ENCODE results near the gene PAFAH2.

DNA sequence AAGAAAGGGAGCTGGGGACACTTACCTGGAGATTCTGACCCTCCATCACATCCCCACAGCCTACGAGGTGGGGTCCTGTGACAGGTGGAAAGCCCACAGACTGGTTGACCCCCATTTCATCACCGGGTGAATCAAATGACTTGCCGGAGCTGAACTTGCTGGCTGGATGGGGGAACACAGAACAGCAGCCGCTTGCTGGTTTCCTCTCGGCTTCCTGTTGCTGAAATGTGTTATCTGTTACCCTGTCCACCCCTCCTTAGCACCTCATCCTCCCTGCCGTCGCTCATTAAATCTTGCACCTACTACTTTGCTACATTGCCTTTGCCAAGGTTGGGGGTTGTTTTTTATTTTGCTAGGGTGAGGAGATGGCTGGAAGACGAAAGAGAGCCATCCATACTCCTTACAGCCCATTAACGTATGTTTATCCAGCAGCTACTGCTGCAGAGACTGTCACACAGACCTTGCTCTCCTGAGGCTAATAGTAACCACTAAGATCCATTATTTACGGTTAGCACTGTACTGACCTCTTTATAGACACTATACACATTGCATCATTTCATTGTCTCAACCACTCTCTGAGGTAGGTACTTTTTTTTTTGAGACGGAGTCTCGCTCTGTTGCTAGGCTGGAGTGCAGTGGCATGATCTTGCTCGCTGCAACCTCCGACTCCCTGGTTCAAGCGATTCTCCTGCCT, 7.0 kb downstream of the PAFAH2 start:
- TF ChIP-seq, protein P1, sequence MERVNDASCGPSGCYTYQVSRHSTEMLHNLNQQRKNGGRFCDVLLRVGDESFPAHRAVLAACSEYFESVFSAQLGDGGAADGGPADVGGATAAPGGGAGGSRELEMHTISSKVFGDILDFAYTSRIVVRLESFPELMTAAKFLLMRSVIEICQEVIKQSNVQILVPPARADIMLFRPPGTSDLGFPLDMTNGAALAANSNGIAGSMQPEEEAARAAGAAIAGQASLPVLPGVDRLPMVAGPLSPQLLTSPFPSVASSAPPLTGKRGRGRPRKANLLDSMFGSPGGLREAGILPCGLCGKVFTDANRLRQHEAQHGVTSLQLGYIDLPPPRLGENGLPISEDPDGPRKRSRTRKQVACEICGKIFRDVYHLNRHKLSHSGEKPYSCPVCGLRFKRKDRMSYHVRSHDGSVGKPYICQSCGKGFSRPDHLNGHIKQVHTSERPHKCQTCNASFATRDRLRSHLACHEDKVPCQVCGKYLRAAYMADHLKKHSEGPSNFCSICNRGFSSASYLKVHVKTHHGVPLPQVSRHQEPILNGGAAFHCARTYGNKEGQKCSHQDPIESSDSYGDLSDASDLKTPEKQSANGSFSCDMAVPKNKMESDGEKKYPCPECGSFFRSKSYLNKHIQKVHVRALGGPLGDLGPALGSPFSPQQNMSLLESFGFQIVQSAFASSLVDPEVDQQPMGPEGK (CRISPR knock-in tag; IDR thresholded peaks at IDR 0.05; ENCODE audit: borderline replicate concordance) = no peak
- TF ChIP-seq TOX (CRISPR knock-in tag; IDR thresholded peaks at IDR 0.05; ENCODE audit: borderline replicate concordance) (no peak), GLIS3 (CRISPR knock-in tag; IDR thresholded peaks at IDR 0.05) (no peak), ARNTL (CRISPR knock-in tag; IDR thresholded peaks at IDR 0.05; ENCODE audit: borderline replicate concordance, low read depth) (no peak), ZNF8 (CRISPR knock-in tag; IDR thresholded peaks at IDR 0.05) (no peak), ZFP3 (CRISPR knock-in tag; IDR thresholded peaks at IDR 0.05) (no peak), PPARA (CRISPR knock-in tag; IDR thresholded peaks at IDR 0.05; ENCODE audit: borderline replicate concordance) (no peak), BACH2 (CRISPR knock-in tag; IDR thresholded peaks at IDR 0.05; ENCODE audit: borderline replicate concordance) (no peak), OSR1 (CRISPR knock-in tag; IDR thresholded peaks at IDR 0.05) (no peak), ZNF70 (CRISPR knock-in tag; IDR thresholded peaks at IDR 0.05) (no peak)
- TF ChIP-seq, protein P2, sequence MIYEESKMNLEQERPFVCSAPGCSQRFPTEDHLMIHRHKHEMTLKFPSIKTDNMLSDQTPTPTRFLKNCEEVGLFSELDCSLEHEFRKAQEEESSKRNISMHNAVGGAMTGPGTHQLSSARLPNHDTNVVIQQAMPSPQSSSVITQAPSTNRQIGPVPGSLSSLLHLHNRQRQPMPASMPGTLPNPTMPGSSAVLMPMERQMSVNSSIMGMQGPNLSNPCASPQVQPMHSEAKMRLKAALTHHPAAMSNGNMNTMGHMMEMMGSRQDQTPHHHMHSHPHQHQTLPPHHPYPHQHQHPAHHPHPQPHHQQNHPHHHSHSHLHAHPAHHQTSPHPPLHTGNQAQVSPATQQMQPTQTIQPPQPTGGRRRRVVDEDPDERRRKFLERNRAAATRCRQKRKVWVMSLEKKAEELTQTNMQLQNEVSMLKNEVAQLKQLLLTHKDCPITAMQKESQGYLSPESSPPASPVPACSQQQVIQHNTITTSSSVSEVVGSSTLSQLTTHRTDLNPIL (CRISPR knock-in tag; IDR thresholded peaks at IDR 0.05; ENCODE audit: low read depth) = no peak
- TF ChIP-seq, protein P3, sequence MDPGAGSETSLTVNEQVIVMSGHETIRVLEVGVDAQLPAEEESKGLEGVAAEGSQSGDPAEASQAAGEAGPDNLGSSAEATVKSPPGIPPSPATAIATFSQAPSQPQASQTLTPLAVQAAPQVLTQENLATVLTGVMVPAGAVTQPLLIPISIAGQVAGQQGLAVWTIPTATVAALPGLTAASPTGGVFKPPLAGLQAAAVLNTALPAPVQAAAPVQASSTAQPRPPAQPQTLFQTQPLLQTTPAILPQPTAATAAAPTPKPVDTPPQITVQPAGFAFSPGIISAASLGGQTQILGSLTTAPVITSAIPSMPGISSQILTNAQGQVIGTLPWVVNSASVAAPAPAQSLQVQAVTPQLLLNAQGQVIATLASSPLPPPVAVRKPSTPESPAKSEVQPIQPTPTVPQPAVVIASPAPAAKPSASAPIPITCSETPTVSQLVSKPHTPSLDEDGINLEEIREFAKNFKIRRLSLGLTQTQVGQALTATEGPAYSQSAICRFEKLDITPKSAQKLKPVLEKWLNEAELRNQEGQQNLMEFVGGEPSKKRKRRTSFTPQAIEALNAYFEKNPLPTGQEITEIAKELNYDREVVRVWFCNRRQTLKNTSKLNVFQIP (CRISPR knock-in tag; IDR thresholded peaks at IDR 0.05; ENCODE audit: borderline replicate concordance, low read depth) = no peak
- TF ChIP-seq, protein P4, sequence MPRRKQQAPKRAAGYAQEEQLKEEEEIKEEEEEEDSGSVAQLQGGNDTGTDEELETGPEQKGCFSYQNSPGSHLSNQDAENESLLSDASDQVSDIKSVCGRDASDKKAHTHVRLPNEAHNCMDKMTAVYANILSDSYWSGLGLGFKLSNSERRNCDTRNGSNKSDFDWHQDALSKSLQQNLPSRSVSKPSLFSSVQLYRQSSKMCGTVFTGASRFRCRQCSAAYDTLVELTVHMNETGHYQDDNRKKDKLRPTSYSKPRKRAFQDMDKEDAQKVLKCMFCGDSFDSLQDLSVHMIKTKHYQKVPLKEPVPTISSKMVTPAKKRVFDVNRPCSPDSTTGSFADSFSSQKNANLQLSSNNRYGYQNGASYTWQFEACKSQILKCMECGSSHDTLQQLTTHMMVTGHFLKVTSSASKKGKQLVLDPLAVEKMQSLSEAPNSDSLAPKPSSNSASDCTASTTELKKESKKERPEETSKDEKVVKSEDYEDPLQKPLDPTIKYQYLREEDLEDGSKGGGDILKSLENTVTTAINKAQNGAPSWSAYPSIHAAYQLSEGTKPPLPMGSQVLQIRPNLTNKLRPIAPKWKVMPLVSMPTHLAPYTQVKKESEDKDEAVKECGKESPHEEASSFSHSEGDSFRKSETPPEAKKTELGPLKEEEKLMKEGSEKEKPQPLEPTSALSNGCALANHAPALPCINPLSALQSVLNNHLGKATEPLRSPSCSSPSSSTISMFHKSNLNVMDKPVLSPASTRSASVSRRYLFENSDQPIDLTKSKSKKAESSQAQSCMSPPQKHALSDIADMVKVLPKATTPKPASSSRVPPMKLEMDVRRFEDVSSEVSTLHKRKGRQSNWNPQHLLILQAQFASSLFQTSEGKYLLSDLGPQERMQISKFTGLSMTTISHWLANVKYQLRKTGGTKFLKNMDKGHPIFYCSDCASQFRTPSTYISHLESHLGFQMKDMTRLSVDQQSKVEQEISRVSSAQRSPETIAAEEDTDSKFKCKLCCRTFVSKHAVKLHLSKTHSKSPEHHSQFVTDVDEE (CRISPR knock-in tag; IDR thresholded peaks at IDR 0.05) = no peak
